Measurements from ENCODE around the gene ADARB2. TPM values are rescaled to one million over a fixed set of nuclear protein-coding genes. Genes with fewer than 3 reads are reported as not detected.

The ADARB2 gene
- total and polyA plus RNA-seq, 4 donors: 0.22 to 1.3 (median 0.55) TPM

GRCh38 chr10:1200866-1201807, 536.2 kb downstream of the ADARB2 start:
- Histone ChIP-seq H3K36me3 (ENCODE audit: control insufficient read depth in 4 of 4, insufficient read depth in 4 of 4, low read length in 4 of 4) (no peaks in the 10 kb centered on the region), H3K9ac (ENCODE audit: insufficient read depth in 1 of 2, low read length in 2 of 2) (no peak overlapping the region), H3K27me3 (ENCODE audit: control insufficient read depth in 3 of 3, insufficient read depth in 3 of 3, low read length in 2 of 3) (peaks cover 0 to 6% (median 4%) of the 10 kb centered on the region in 3 donors), H3K27ac (ENCODE audit: low read depth in 1 of 2, low read length in 1 of 2) (no peak overlapping the region), H3K9me3 (ENCODE audit: control insufficient read depth in 4 of 4, insufficient read depth in 3 of 4, low read length in 3 of 4) (peaks cover 0 to 2% (median 0%) of the 10 kb centered on the region in 4 donors), H3K4me1 (ENCODE audit: control insufficient read depth in 5 of 5, insufficient read depth in 5 of 5, low read length in 5 of 5) (peaks cover 0 to 5% (median 0%) of the 10 kb centered on the region in 5 donors), H3K4me3 (no peak overlapping the region)
- ATAC-seq (ENCODE audit: insufficient read depth, low FRiP score): no peak
- 87 to 89% methylated on average over 27 of the region's 27 CpGs for WGBS, 2 donors
- no peak for DNase-seq
- no peak for TF ChIP-seq CTCF (IDR thresholded peaks at IDR 0.05; ENCODE audit: control extremely low read depth, extremely low read depth)

GRCh38 chr10:1199897-1200721, 537.2 kb downstream of the ADARB2 start:
- no peak for ATAC-seq (ENCODE audit: insufficient read depth, low FRiP score)
- H3K27ac ChIP-seq (ENCODE audit: low read depth in 1 of 2, low read length in 1 of 2): no peak overlapping the region
- TF ChIP-seq CTCF (IDR thresholded peaks at IDR 0.05; ENCODE audit: control extremely low read depth, extremely low read depth): no peak
- H3K4me1 ChIP-seq (ENCODE audit: control insufficient read depth in 5 of 5, insufficient read depth in 5 of 5, low read length in 5 of 5): peaks cover 0 to 5% (median 0%) of the 10 kb centered on the region in 5 donors
- 87 to 93% methylated on average over 24 of the region's 24 CpGs for WGBS, 2 donors
- peaks cover 0 to 2% (median 0%) of the 10 kb centered on the region in 4 donors for H3K9me3 ChIP-seq (ENCODE audit: control insufficient read depth in 4 of 4, insufficient read depth in 3 of 4, low read length in 3 of 4)
- H3K4me3 ChIP-seq: no peak overlapping the region
- H3K36me3 ChIP-seq (ENCODE audit: control insufficient read depth in 4 of 4, insufficient read depth in 4 of 4, low read length in 4 of 4): no peaks in the 10 kb centered on the region
- no peak overlapping the region for H3K9ac ChIP-seq (ENCODE audit: insufficient read depth in 1 of 2, low read length in 2 of 2)
- H3K27me3 ChIP-seq (ENCODE audit: control insufficient read depth in 3 of 3, insufficient read depth in 3 of 3, low read length in 2 of 3): peaks cover 0 to 6% (median 4%) of the 10 kb centered on the region in 3 donors
- DNase-seq: peak in 1 of 3 donors; percentile 9

- no peak overlapping the region for H3K4me3 ChIP-seq
- no peak for ATAC-seq (ENCODE audit: insufficient read depth, low FRiP score)
- peaks cover 0 to 2% (median 0%) of the 10 kb centered on the region in 4 donors for H3K9me3 ChIP-seq (ENCODE audit: control insufficient read depth in 4 of 4, insufficient read depth in 3 of 4, low read length in 3 of 4)
- 80 to 84% methylated on average over 17 of the region's 17 CpGs for WGBS, 2 donors
- no peak for TF ChIP-seq CTCF (IDR thresholded peaks at IDR 0.05; ENCODE audit: control extremely low read depth, extremely low read depth)
- no peak overlapping the region for H3K27ac ChIP-seq (ENCODE audit: low read depth in 1 of 2, low read length in 1 of 2)
- no peak overlapping the region for H3K9ac ChIP-seq (ENCODE audit: insufficient read depth in 1 of 2, low read length in 2 of 2)
- H3K36me3 ChIP-seq (ENCODE audit: control insufficient read depth in 4 of 4, insufficient read depth in 4 of 4, low read length in 4 of 4): no peaks in the 10 kb centered on the region
- peaks cover 0 to 6% (median 4%) of the 10 kb centered on the region in 3 donors for H3K27me3 ChIP-seq (ENCODE audit: control insufficient read depth in 3 of 3, insufficient read depth in 3 of 3, low read length in 2 of 3)
- H3K4me1 ChIP-seq (ENCODE audit: control insufficient read depth in 5 of 5, insufficient read depth in 5 of 5, low read length in 5 of 5): peaks cover 0 to 5% (median 0%) of the 10 kb centered on the region in 5 donors
- DNase-seq: no peak
Measured at GRCh38 chr10:1199345-1199673, 538.0 kb downstream of the ADARB2 start.
